SU-DHL-6 (cell line): ENCODE results near the gene ACTL6B.

ENCODE experiments used
- H2AFZ ChIP-seq: fragments of 200-600 bp; sonication (generic); 2 replicates; pipeline ENCODE4 v1.6.1; 2014; ENCODE audit warnings: low read depth, mild to moderate bottlenecking, moderate library complexity, mixed read lengths, antibody characterized with exemption, low read length; ENCODE audit not compliant: severe bottlenecking
- H3F3A ChIP-seq: fragments of 200-600 bp; shearing (Covaris generic); 2 replicates; pipeline ENCODE4 v1.6.0; 2016; ENCODE audit warnings: antibody characterized with exemption, mild to moderate bottlenecking; ENCODE audit not compliant: insufficient read depth
- H3K27ac ChIP-seq: fragments of 200-600 bp; sonication (generic); 2 replicates; pipeline ENCODE4 v1.5.1; 2016; ENCODE audit warnings: low read depth, mild to moderate bottlenecking, low read length, moderate library complexity, mixed read lengths
- H3K27me3 ChIP-seq: fragments of 200-600 bp; sonication (generic), shearing (Covaris generic); 2 replicates; pipeline ENCODE4 v1.6.0; 2014; ENCODE audit warnings: mild to moderate bottlenecking, low read length
- H3K36me3 ChIP-seq: fragments of 200-600 bp; sonication (generic); 2 replicates; pipeline ENCODE4 v1.6.1; 2014; ENCODE audit warnings: mild to moderate bottlenecking, low read length, mixed read lengths
- H3K4me2 ChIP-seq: fragments of 300-600, 200-600 bp; shearing (Covaris generic), sonication (generic); 2 replicates; pipeline ENCODE4 v1.6.0; 2014; ENCODE audit warnings: low read length, low read depth, mild to moderate bottlenecking; ENCODE audit not compliant: poor library complexity, severe bottlenecking
- H3K4me3 ChIP-seq: fragments of 200-600 bp; sonication (generic); 2 replicates; pipeline ENCODE4 v1.5.1; 2014; ENCODE audit warnings: antibody characterized with exemption, low read length, mild to moderate bottlenecking, mixed read lengths; ENCODE audit not compliant: insufficient read depth, poor library complexity, severe bottlenecking
- H3K79me2 ChIP-seq: fragments of 200-600 bp; sonication (generic); 2 replicates; pipeline ENCODE4 v1.6.1; 2014; ENCODE audit warnings: mild to moderate bottlenecking, low read length, moderate library complexity; ENCODE audit not compliant: insufficient read depth
- H3K9ac ChIP-seq: fragments of 200-600 bp; sonication (generic); 2 replicates; pipeline ENCODE4 v1.7.0; 2014; ENCODE audit warnings: mild to moderate bottlenecking, low read length
- H3K9me2 ChIP-seq: fragments of 200-600 bp; sonication (generic); replicated peaks from 2 replicates; pipeline ENCODE4 v1.6.1; 2014; ENCODE audit warnings: low read length; ENCODE audit not compliant: insufficient read depth
- H3K9me3 ChIP-seq: fragments of 200-600 bp; sonication (generic); 2 replicates; pipeline ENCODE4 v1.6.1; 2014; ENCODE audit warnings: low read length, mixed read lengths; ENCODE audit not compliant: insufficient read depth
- H4K20me1 ChIP-seq: fragments of 200-600 bp; sonication (generic); 2 replicates; pipeline ENCODE4 v1.6.1; 2014; ENCODE audit warnings: low read depth, mild to moderate bottlenecking, antibody characterized with exemption, low read length, moderate library complexity, mixed read lengths
- EZH2phosphoT487 ChIP-seq: fragments of 200-600 bp; sonication (generic), shearing (Covaris generic); conservative IDR thresholded peaks from 2 replicates; pipeline ENCODE4 v1.6.1; 2018; ENCODE audit warnings: mild to moderate bottlenecking, antibody characterized with exemption, low read length, moderate library complexity, mixed read lengths
- TF ChIP-seq, protein P1 (sequence below): fragments of 200-600 bp; sonication (generic); IDR thresholded peaks from one replicate; pipeline ENCODE4 v1.5.1; 2017; ENCODE audit warnings: antibody characterized with exemption, mild to moderate bottlenecking, low read length, moderate library complexity; ENCODE audit not compliant: insufficient read depth, poor library complexity, severe bottlenecking

The ACTL6B gene

GRCh38 chr7:100682991-100683658 is 26.9 kb upstream of the ACTL6B start:
- Histone ChIP-seq H4K20me1 (no peaks in the 10 kb centered on the region), H3K9me3 (no peaks in the 10 kb centered on the region), H3K27ac (no peak overlapping the region), H3K27me3 (no peaks in the 10 kb centered on the region), H3K36me3 (no peaks in the 10 kb centered on the region), H3K4me2 (no peak overlapping the region), H3K9ac (no peak overlapping the region), H3K4me3 (no peak overlapping the region), H3F3A (peaks cover 20% of the 10 kb centered on the region), H3K79me2 (no peaks in the 10 kb centered on the region), H2AFZ (no peak overlapping the region), H3K9me2 (no peaks in the 10 kb centered on the region)
- TF ChIP-seq, protein P1, sequence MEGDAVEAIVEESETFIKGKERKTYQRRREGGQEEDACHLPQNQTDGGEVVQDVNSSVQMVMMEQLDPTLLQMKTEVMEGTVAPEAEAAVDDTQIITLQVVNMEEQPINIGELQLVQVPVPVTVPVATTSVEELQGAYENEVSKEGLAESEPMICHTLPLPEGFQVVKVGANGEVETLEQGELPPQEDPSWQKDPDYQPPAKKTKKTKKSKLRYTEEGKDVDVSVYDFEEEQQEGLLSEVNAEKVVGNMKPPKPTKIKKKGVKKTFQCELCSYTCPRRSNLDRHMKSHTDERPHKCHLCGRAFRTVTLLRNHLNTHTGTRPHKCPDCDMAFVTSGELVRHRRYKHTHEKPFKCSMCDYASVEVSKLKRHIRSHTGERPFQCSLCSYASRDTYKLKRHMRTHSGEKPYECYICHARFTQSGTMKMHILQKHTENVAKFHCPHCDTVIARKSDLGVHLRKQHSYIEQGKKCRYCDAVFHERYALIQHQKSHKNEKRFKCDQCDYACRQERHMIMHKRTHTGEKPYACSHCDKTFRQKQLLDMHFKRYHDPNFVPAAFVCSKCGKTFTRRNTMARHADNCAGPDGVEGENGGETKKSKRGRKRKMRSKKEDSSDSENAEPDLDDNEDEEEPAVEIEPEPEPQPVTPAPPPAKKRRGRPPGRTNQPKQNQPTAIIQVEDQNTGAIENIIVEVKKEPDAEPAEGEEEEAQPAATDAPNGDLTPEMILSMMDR, result no peak
- TF ChIP-seq EZH2phosphoT487, result no peak

- H3K4me2 ChIP-seq, result no peak overlapping the region
- H3K36me3 ChIP-seq, result no peaks in the 10 kb centered on the region
- H3K27me3 ChIP-seq, result no peaks in the 10 kb centered on the region
- H3K4me3 ChIP-seq, result no peak overlapping the region
- no peak overlapping the region for H3K9ac ChIP-seq
- no peak overlapping the region for H3K27ac ChIP-seq
- no peaks in the 10 kb centered on the region for H3K9me2 ChIP-seq
- no peaks in the 10 kb centered on the region for H4K20me1 ChIP-seq
- peaks cover 20% of the 10 kb centered on the region for H3F3A ChIP-seq
- no peak for TF ChIP-seq EZH2phosphoT487
- TF ChIP-seq, protein P1, result no peak
- no peak overlapping the region for H2AFZ ChIP-seq
- no peaks in the 10 kb centered on the region for H3K79me2 ChIP-seq
- no peaks in the 10 kb centered on the region for H3K9me3 ChIP-seq
Measured at GRCh38 chr7:100682228-100682741, 26.0 kb upstream of the ACTL6B start.

DNA sequence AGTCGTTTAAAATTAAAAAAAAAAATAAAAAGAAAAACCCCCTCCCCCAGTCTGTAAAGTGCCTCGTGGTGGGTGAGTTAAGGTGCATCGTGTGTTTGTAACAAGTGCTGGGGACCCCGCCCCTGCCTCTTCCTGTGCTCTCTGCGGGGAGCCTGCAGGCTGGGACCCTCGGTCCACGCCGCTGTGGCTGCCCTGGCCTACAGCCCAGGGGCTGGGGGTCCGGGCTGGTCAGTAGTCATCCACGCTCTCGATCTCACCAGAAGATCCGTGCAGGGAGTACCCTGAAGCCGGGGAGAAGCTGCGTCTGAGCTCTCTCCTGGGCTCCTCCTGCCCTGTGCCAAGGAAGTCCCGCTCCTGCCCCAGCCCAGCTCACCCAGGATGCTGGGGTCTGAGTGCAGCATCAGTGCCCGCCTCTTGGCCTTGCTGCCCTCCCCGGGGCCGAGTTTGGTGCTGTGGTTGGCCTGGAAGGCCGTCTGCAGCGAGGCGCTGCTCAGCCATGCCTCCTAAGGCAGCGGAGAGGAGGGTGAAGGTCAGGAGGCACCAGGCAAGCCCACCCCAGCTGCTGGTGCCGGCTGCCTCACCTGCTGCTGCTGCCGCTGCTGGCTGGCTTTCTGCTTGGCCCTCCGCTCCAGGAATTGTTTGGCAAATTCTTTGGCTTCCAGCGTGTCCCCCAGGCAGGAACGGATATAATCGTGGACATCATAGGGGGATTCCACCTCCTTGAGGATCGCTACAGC is 25.4 kb upstream of the ACTL6B start:
- Histone ChIP-seq H3K4me2 (no peak overlapping the region), H3K36me3 (no peaks in the 10 kb centered on the region)

More for the DNA sequence above, 25.4 kb upstream of the ACTL6B start:
- H3K27me3 ChIP-seq, result no peaks in the 10 kb centered on the region
- H3K27ac ChIP-seq, result no peak overlapping the region
- no peaks in the 10 kb centered on the region; the same call in 1 of the 2 replicates for H4K20me1 ChIP-seq
- no peaks in the 10 kb centered on the region for H3K9me3 ChIP-seq
- H3K9me2 ChIP-seq, result no peaks in the 10 kb centered on the region
- peaks cover 21% of the 10 kb centered on the region for H3F3A ChIP-seq
- H3K4me3 ChIP-seq, result no peak overlapping the region
- TF ChIP-seq, protein P1, result no peak
- TF ChIP-seq EZH2phosphoT487, result no peak
- no peaks in the 10 kb centered on the region for H3K79me2 ChIP-seq
- no peak overlapping the region for H3K9ac ChIP-seq
- H2AFZ ChIP-seq, result no peak overlapping the region
